ENCODE results near the gene CCL4. TPM values are rescaled to one million over a fixed set of nuclear protein-coding genes. Genes with fewer than 3 reads are reported as not detected.

The CCL4 gene
- total and polyA plus RNA-seq, 9 donors: 1.1 to 7.7 (median 2.4) TPM

GRCh38 chr17:36136439-36136838 lies 32.8 kb downstream of the CCL4 start:
- DNase-seq: no peak
- Histone ChIP-seq H3K27me3 (ENCODE audit: control insufficient read depth, insufficient read depth, low read length) (peaks cover 6% of the 10 kb centered on the region), H3K36me3 (ENCODE audit: control insufficient read depth, insufficient read depth, low read length) (no peaks in the 10 kb centered on the region), H3K4me1 (ENCODE audit: control insufficient read depth, insufficient read depth, low read length) (no peaks in the 10 kb centered on the region), H3K9me3 (replicated peaks; ENCODE audit: control insufficient read depth, low read depth, low read length) (no peaks in the 10 kb centered on the region), H3K4me3 (ENCODE audit: low read length) (no peak overlapping the region), H3K27ac (ENCODE audit: low read length) (no peak overlapping the region)
- no CpG with 5 or more reads among the region's 1 CpG for WGBS (ENCODE audit: insufficient coverage)

GRCh38 chr17:36142235-36142634 lies 38.6 kb downstream of the CCL4 start:
- DNase-seq: no peak
- H3K4me3 ChIP-seq (ENCODE audit: low read length): no peak overlapping the region
- H3K36me3 ChIP-seq (ENCODE audit: control insufficient read depth, insufficient read depth, low read length): no peaks in the 10 kb centered on the region
- H3K27ac ChIP-seq (ENCODE audit: low read length): no peak overlapping the region
- no peaks in the 10 kb centered on the region for H3K4me1 ChIP-seq (ENCODE audit: control insufficient read depth, insufficient read depth, low read length)
- no peaks in the 10 kb centered on the region for H3K9me3 ChIP-seq (replicated peaks; ENCODE audit: control insufficient read depth, low read depth, low read length)
- peaks cover 3% of the 10 kb centered on the region for H3K27me3 ChIP-seq (ENCODE audit: control insufficient read depth, insufficient read depth, low read length)

GRCh38 chr17:36142806-36143205 lies 39.2 kb downstream of the CCL4 start:
- H3K4me3 ChIP-seq (ENCODE audit: low read length): no peak overlapping the region
- no peak overlapping the region for H3K27ac ChIP-seq (ENCODE audit: low read length)
- peaks cover 6% of the 10 kb centered on the region for H3K27me3 ChIP-seq (ENCODE audit: control insufficient read depth, insufficient read depth, low read length)
- no peaks in the 10 kb centered on the region for H3K36me3 ChIP-seq (ENCODE audit: control insufficient read depth, insufficient read depth, low read length)
- H3K4me1 ChIP-seq (ENCODE audit: control insufficient read depth, insufficient read depth, low read length): no peaks in the 10 kb centered on the region
- 77% methylated on average over 5 of the region's 8 CpGs for WGBS (ENCODE audit: insufficient coverage)
- no peaks in the 10 kb centered on the region for H3K9me3 ChIP-seq (replicated peaks; ENCODE audit: control insufficient read depth, low read depth, low read length)
- DNase-seq: no peak

- no peaks in the 10 kb centered on the region for H3K4me1 ChIP-seq (ENCODE audit: control insufficient read depth, insufficient read depth, low read length)
- H3K36me3 ChIP-seq (ENCODE audit: control insufficient read depth, insufficient read depth, low read length): no peaks in the 10 kb centered on the region
- DNase-seq: no peak
- WGBS (ENCODE audit: insufficient coverage): 100% methylated on average over 1 of the region's 2 CpGs
- H3K27me3 ChIP-seq (ENCODE audit: control insufficient read depth, insufficient read depth, low read length): peaks cover 9% of the 10 kb centered on the region
- H3K9me3 ChIP-seq (replicated peaks; ENCODE audit: control insufficient read depth, low read depth, low read length): no peaks in the 10 kb centered on the region
- H3K4me3 ChIP-seq (ENCODE audit: low read length): no peak overlapping the region
- no peak overlapping the region for H3K27ac ChIP-seq (ENCODE audit: low read length)
These were observed 40.4 kb downstream of the CCL4 start for GRCh38 chr17:36144014-36144413.

- H3K4me1 ChIP-seq (ENCODE audit: control insufficient read depth, insufficient read depth, low read length): peaks cover 4% of the 10 kb centered on the region
- 70% methylated on average over 2 of the region's 5 CpGs for WGBS (ENCODE audit: insufficient coverage)
- no peaks in the 10 kb centered on the region for H3K36me3 ChIP-seq (ENCODE audit: control insufficient read depth, insufficient read depth, low read length)
- DNase-seq: no peak
- H3K4me3 ChIP-seq (ENCODE audit: low read length): no peak overlapping the region
- no peaks in the 10 kb centered on the region for H3K9me3 ChIP-seq (replicated peaks; ENCODE audit: control insufficient read depth, low read depth, low read length)
- peaks cover 16% of the 10 kb centered on the region for H3K27me3 ChIP-seq (ENCODE audit: control insufficient read depth, insufficient read depth, low read length)
- no peak overlapping the region for H3K27ac ChIP-seq (ENCODE audit: low read length)
These were observed 41.5 kb downstream of the CCL4 start for GRCh38 chr17:36144981-36145729.

- DNase-seq: no peak
These were observed 44.0 kb downstream of the CCL4 start for GRCh38 chr17:36147601-36148000.

GRCh38 chr17:36148559-36149295 lies 45.1 kb downstream of the CCL4 start:
- DNase-seq: peak; percentile 57
- Histone ChIP-seq H3K27me3 (ENCODE audit: control insufficient read depth, insufficient read depth, low read length) (peaks cover 23% of the 10 kb centered on the region), H3K4me1 (ENCODE audit: control insufficient read depth, insufficient read depth, low read length) (peaks cover 4% of the 10 kb centered on the region), H3K36me3 (ENCODE audit: control insufficient read depth, insufficient read depth, low read length) (no peaks in the 10 kb centered on the region), H3K27ac (ENCODE audit: low read length) (no peak overlapping the region), H3K4me3 (ENCODE audit: low read length) (no peak overlapping the region), H3K9me3 (replicated peaks; ENCODE audit: control insufficient read depth, low read depth, low read length) (no peaks in the 10 kb centered on the region)
- 0% methylated on average over 1 of the region's 6 CpGs for WGBS (ENCODE audit: insufficient coverage)

More at GRCh38 chr17:36147601-36148000, 44.0 kb downstream of the CCL4 start:
- no peaks in the 10 kb centered on the region for H3K9me3 ChIP-seq (replicated peaks; ENCODE audit: control insufficient read depth, low read depth, low read length)
- H3K27me3 ChIP-seq (ENCODE audit: control insufficient read depth, insufficient read depth, low read length): peaks cover 16% of the 10 kb centered on the region
- peaks cover 4% of the 10 kb centered on the region for H3K4me1 ChIP-seq (ENCODE audit: control insufficient read depth, insufficient read depth, low read length)
- no CpG with 5 or more reads among the region's 3 CpGs for whole genome bisulfite sequencing (ENCODE audit: insufficient coverage)
- H3K36me3 ChIP-seq (ENCODE audit: control insufficient read depth, insufficient read depth, low read length): no peaks in the 10 kb centered on the region
- no peak overlapping the region for H3K27ac ChIP-seq (ENCODE audit: low read length)
- H3K4me3 ChIP-seq (ENCODE audit: low read length): no peak overlapping the region

GRCh38 chr17:36149296-36149820 lies 45.7 kb downstream of the CCL4 start:
- H3K4me1 ChIP-seq (ENCODE audit: control insufficient read depth, insufficient read depth, low read length): peaks cover 4% of the 10 kb centered on the region
- WGBS (ENCODE audit: insufficient coverage): 52% methylated on average over 7 of the region's 11 CpGs
- DNase-seq: no peak
- no peak overlapping the region for H3K4me3 ChIP-seq (ENCODE audit: low read length)
- peaks cover 27% of the 10 kb centered on the region for H3K27me3 ChIP-seq (ENCODE audit: control insufficient read depth, insufficient read depth, low read length)
- no peaks in the 10 kb centered on the region for H3K9me3 ChIP-seq (replicated peaks; ENCODE audit: control insufficient read depth, low read depth, low read length)
- H3K27ac ChIP-seq (ENCODE audit: low read length): no peak overlapping the region
- no peaks in the 10 kb centered on the region for H3K36me3 ChIP-seq (ENCODE audit: control insufficient read depth, insufficient read depth, low read length)

GRCh38 chr17:36151891-36152638 lies 48.4 kb downstream of the CCL4 start:
- H3K9me3 ChIP-seq (replicated peaks; ENCODE audit: control insufficient read depth, low read depth, low read length): no peaks in the 10 kb centered on the region
- peaks cover 4% of the 10 kb centered on the region for H3K4me1 ChIP-seq (ENCODE audit: control insufficient read depth, insufficient read depth, low read length)
- DNase-seq: no peak
- H3K27me3 ChIP-seq (ENCODE audit: control insufficient read depth, insufficient read depth, low read length): peaks cover 27% of the 10 kb centered on the region
- H3K4me3 ChIP-seq (ENCODE audit: low read length): no peak overlapping the region
- no peak overlapping the region for H3K27ac ChIP-seq (ENCODE audit: low read length)
- no CpG with 5 or more reads among the region's 4 CpGs for WGBS (ENCODE audit: insufficient coverage)
- H3K36me3 ChIP-seq (ENCODE audit: control insufficient read depth, insufficient read depth, low read length): no peaks in the 10 kb centered on the region

- Histone ChIP-seq H3K27ac (ENCODE audit: low read length) (no peak overlapping the region), H3K4me1 (ENCODE audit: control insufficient read depth, insufficient read depth, low read length) (peaks cover 4% of the 10 kb centered on the region), H3K9me3 (replicated peaks; ENCODE audit: control insufficient read depth, low read depth, low read length) (no peaks in the 10 kb centered on the region), H3K36me3 (ENCODE audit: control insufficient read depth, insufficient read depth, low read length) (no peaks in the 10 kb centered on the region), H3K27me3 (ENCODE audit: control insufficient read depth, insufficient read depth, low read length) (peaks cover 23% of the 10 kb centered on the region), H3K4me3 (ENCODE audit: low read length) (no peak overlapping the region)
- WGBS (ENCODE audit: insufficient coverage): 91% methylated on average over 6 of the region's 8 CpGs
- DNase-seq: no peak
These were observed 49.1 kb downstream of the CCL4 start for GRCh38 chr17:36152639-36153120.

All from muscle of leg (tissue), 11 donors.